ENCODE data around the gene ZNF142. TPM values are rescaled to one million over a fixed set of nuclear protein-coding genes. Genes with fewer than 3 reads are reported as not detected.

ZNF142 gene
- total RNA-seq, 1 donor from 2014 or later: 28.0 TPM

- peaks cover 37% of the 10 kb centered on the region for H3K79me2 ChIP-seq (ENCODE audit: insufficient read depth, low read length)
- no peaks in the 10 kb centered on the region for H3K9me3 ChIP-seq (ENCODE audit: insufficient read depth, low read depth, low read length)
- Mint-ChIP-seq H3K4me1 (ENCODE audit: low read depth, unreplicated experiment) (peaks cover 5% of the 10 kb centered on the region), H3K9me3 (ENCODE audit: unreplicated experiment) (no peaks in the 10 kb centered on the region), H3K27me3 (ENCODE audit: low read depth, unreplicated experiment) (no peaks in the 10 kb centered on the region), H3K36me3 (ENCODE audit: low read depth, unreplicated experiment) (peaks cover 10% of the 10 kb centered on the region), H3K27ac (ENCODE audit: unreplicated experiment) (no peak overlapping the region), H3K4me3 (ENCODE audit: unreplicated experiment) (no peak overlapping the region)
- no peak for DNase-seq (ENCODE audit: low read depth)
- H3K4me2 ChIP-seq (ENCODE audit: low read length): no peak overlapping the region
- H3K27me3 ChIP-seq (ENCODE audit: insufficient read depth, low read length): no peaks in the 10 kb centered on the region
- H2AFZ ChIP-seq (ENCODE audit: low read depth, low read length): no peak overlapping the region
- no peak overlapping the region for H3K27ac ChIP-seq (ENCODE audit: low read depth, low read length)
- FAIRE-seq: no peak
- H3K4me3 ChIP-seq (ENCODE audit: insufficient read depth, low read depth, low read length): no peak overlapping the region
- peaks cover 20% of the 10 kb centered on the region for H4K20me1 ChIP-seq (ENCODE audit: insufficient read depth, low read length)
- H3K4me1 ChIP-seq (ENCODE audit: insufficient read depth, low read length): peaks cover 10% of the 10 kb centered on the region
- no peak overlapping the region for H3K9ac ChIP-seq (ENCODE audit: low read length)
- no peak for TF ChIP-seq EZH2 (IDR thresholded peaks at IDR 0.05; ENCODE audit: insufficient read depth, low read length)
- TF ChIP-seq, protein P1, sequence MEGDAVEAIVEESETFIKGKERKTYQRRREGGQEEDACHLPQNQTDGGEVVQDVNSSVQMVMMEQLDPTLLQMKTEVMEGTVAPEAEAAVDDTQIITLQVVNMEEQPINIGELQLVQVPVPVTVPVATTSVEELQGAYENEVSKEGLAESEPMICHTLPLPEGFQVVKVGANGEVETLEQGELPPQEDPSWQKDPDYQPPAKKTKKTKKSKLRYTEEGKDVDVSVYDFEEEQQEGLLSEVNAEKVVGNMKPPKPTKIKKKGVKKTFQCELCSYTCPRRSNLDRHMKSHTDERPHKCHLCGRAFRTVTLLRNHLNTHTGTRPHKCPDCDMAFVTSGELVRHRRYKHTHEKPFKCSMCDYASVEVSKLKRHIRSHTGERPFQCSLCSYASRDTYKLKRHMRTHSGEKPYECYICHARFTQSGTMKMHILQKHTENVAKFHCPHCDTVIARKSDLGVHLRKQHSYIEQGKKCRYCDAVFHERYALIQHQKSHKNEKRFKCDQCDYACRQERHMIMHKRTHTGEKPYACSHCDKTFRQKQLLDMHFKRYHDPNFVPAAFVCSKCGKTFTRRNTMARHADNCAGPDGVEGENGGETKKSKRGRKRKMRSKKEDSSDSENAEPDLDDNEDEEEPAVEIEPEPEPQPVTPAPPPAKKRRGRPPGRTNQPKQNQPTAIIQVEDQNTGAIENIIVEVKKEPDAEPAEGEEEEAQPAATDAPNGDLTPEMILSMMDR (IDR thresholded peaks at IDR 0.05; ENCODE audit: insufficient read depth, low read depth, low read length): no peak
- H3K36me3 ChIP-seq (ENCODE audit: insufficient read depth, low read length): peaks cover 46% of the 10 kb centered on the region
These were observed 3.4 kb upstream of the ZNF142 start for GRCh38 chr2:218662827-218663226.

GRCh38 chr2:218662377-218662776 is 3.0 kb upstream of the ZNF142 start:
- Mint-ChIP-seq H3K4me1 (ENCODE audit: low read depth, unreplicated experiment) (peaks cover 5% of the 10 kb centered on the region), H3K27ac (ENCODE audit: unreplicated experiment) (no peak overlapping the region), H3K27me3 (ENCODE audit: low read depth, unreplicated experiment) (no peaks in the 10 kb centered on the region), H3K36me3 (ENCODE audit: low read depth, unreplicated experiment) (peaks cover 10% of the 10 kb centered on the region), H3K4me3 (ENCODE audit: unreplicated experiment) (no peak overlapping the region), H3K9me3 (ENCODE audit: unreplicated experiment) (no peaks in the 10 kb centered on the region)
- Histone ChIP-seq H3K36me3 (ENCODE audit: insufficient read depth, low read length) (peaks cover 41% of the 10 kb centered on the region), H2AFZ (ENCODE audit: low read depth, low read length) (no peak overlapping the region), H3K27ac (ENCODE audit: low read depth, low read length) (no peak overlapping the region), H3K79me2 (ENCODE audit: insufficient read depth, low read length) (peaks cover 42% of the 10 kb centered on the region), H3K9me3 (ENCODE audit: insufficient read depth, low read depth, low read length) (no peaks in the 10 kb centered on the region), H3K27me3 (ENCODE audit: insufficient read depth, low read length) (no peaks in the 10 kb centered on the region), H3K4me1 (ENCODE audit: insufficient read depth, low read length) (peaks cover 10% of the 10 kb centered on the region), H3K4me2 (ENCODE audit: low read length) (no peak overlapping the region), H4K20me1 (ENCODE audit: insufficient read depth, low read length) (peaks cover 15% of the 10 kb centered on the region), H3K9ac (ENCODE audit: low read length) (no peak overlapping the region), H3K4me3 (ENCODE audit: insufficient read depth, low read depth, low read length) (no peak overlapping the region)
- FAIRE-seq (no peak), DNase-seq (ENCODE audit: low read depth) (no peak)
- TF ChIP-seq EZH2 (IDR thresholded peaks at IDR 0.05; ENCODE audit: insufficient read depth, low read length): no peak
- TF ChIP-seq, protein P1 (IDR thresholded peaks at IDR 0.05; ENCODE audit: insufficient read depth, low read depth, low read length): no peak

- FAIRE-seq: no peak
- H3K27me3 Mint-ChIP-seq (ENCODE audit: low read depth, unreplicated experiment): no peaks in the 10 kb centered on the region
These were observed 550 bp upstream of the ZNF142 start for GRCh38 chr2:218659988-218660358.

More at GRCh38 chr2:218659988-218660358, 550 bp upstream of the ZNF142 start:
- DNase-seq (ENCODE audit: low read depth): no peak
- Histone ChIP-seq H3K9ac (ENCODE audit: low read length) (peak overlapping the region; percentile 82), H3K4me2 (ENCODE audit: low read length) (peak overlapping the region; percentile 91), H3K27ac (ENCODE audit: low read depth, low read length) (peak overlapping the region; percentile 21), H4K20me1 (ENCODE audit: insufficient read depth, low read length) (peaks cover 22% of the 10 kb centered on the region), H2AFZ (ENCODE audit: low read depth, low read length) (peak overlapping the region; percentile 93), H3K79me2 (ENCODE audit: insufficient read depth, low read length) (peaks cover 64% of the 10 kb centered on the region), H3K4me3 (ENCODE audit: insufficient read depth, low read depth, low read length) (peak overlapping the region; percentile 86), H3K4me1 (ENCODE audit: insufficient read depth, low read length) (peaks cover 10% of the 10 kb centered on the region), H3K9me3 (ENCODE audit: insufficient read depth, low read depth, low read length) (no peaks in the 10 kb centered on the region), H3K27me3 (ENCODE audit: insufficient read depth, low read length) (no peaks in the 10 kb centered on the region), H3K36me3 (ENCODE audit: insufficient read depth, low read length) (peaks cover 37% of the 10 kb centered on the region)
- Mint-ChIP-seq H3K4me1 (ENCODE audit: low read depth, unreplicated experiment) (peaks cover 5% of the 10 kb centered on the region), H3K9me3 (ENCODE audit: unreplicated experiment) (no peaks in the 10 kb centered on the region), H3K27ac (ENCODE audit: unreplicated experiment) (no peak overlapping the region), H3K4me3 (ENCODE audit: unreplicated experiment) (peak overlapping the region; percentile 98), H3K36me3 (ENCODE audit: low read depth, unreplicated experiment) (peaks cover 6% of the 10 kb centered on the region)
- TF ChIP-seq, protein P1 (IDR thresholded peaks at IDR 0.05; ENCODE audit: insufficient read depth, low read depth, low read length): no peak
- no peak for TF ChIP-seq EZH2 (IDR thresholded peaks at IDR 0.05; ENCODE audit: insufficient read depth, low read length)
